PC-9 (cell line): ENCODE measurements around the gene CLSTN1. TPM values are rescaled to one million over a fixed set of nuclear protein-coding genes. Genes with fewer than 3 reads are reported as not detected.

Experiments
- BruUV-seq: library from RNA; stranded (reverse); fragments of 400-500 nt; replicated peaks from 2 replicates; lab custom pipeline; 2021; lab: Mats Ljungman, UMichigan
- CTCF ChIA-PET: fragments of 300-600 bp; sonication (Branson Sonifier 250); formaldehyde crosslinking; loops from one replicate; lab custom pipeline; 2022; ENCODE audit warnings: antibody characterized with exemption; lab: Charles Lee
- POLR2A ChIA-PET: fragments of 300-600 bp; sonication (Branson Sonifier 250); formaldehyde crosslinking; loops from one replicate; lab custom pipeline; 2022; ENCODE audit warnings: antibody characterized with exemption; ENCODE audit not compliant: unreplicated experiment; lab: Charles Lee
- DNase-seq, 2 experiments: peaks; one replicate each; pipeline versions ENCODE4 v3.0.0 to v3.0.0-alpha.2; 2015 to 2022; ENCODE audit warnings: mixed read lengths in 1 of 2
- H2AFZ ChIP-seq: fragments of 200-600 bp; sonication (generic); 2 replicates; pipeline ENCODE4 v1.8.1; 2017; ENCODE audit warnings: antibody characterized with exemption
- H3F3A ChIP-seq: fragments of 200-600 bp; sonication (generic); 2 replicates; pipeline ENCODE4 v1.8.1; 2017; ENCODE audit warnings: antibody characterized with exemption, mild to moderate bottlenecking, low read depth; ENCODE audit not compliant: insufficient read depth
- H3K27ac ChIP-seq: fragments of 200-600 bp; sonication (generic); 2 replicates; pipeline ENCODE4 v1.6.1; 2016; ENCODE audit warnings: mixed run types
- H3K27me3 ChIP-seq: fragments of 200-600 bp; sonication (generic); 2 replicates; pipeline ENCODE4 v1.6.1; 2016; ENCODE audit warnings: low read depth, mixed run types; ENCODE audit not compliant: insufficient read depth
- H3K36me3 ChIP-seq: fragments of 200-600 bp; sonication (generic); 2 replicates; pipeline ENCODE4 v1.6.1; 2016; ENCODE audit warnings: low read depth, mixed run types
- H3K4me1 ChIP-seq: fragments of 200-600 bp; sonication (generic); replicated peaks from 2 replicates; pipeline ENCODE4 v1.6.1; 2016; ENCODE audit warnings: mixed run types; ENCODE audit not compliant: insufficient read depth
- H3K4me2 ChIP-seq: fragments of 200-600 bp; sonication (generic); 2 replicates; pipeline ENCODE4 v1.6.1; 2017; ENCODE audit warnings: mixed run types
- H3K4me3 ChIP-seq: fragments of 200-600 bp; sonication (generic); 2 replicates; pipeline ENCODE4 v1.6.1; 2016; ENCODE audit warnings: mixed run types
- H3K79me2 ChIP-seq: fragments of 200-600 bp; sonication (generic); 2 replicates; pipeline ENCODE4 v1.6.1; 2017; ENCODE audit warnings: low read depth, mixed run types
- H3K9me2 ChIP-seq: fragments of 200-600 bp; sonication (generic); 2 replicates; pipeline ENCODE4 v1.8.1; 2017; ENCODE audit warnings: mild to moderate bottlenecking; ENCODE audit not compliant: insufficient read depth
- H3K9me3 ChIP-seq: fragments of 200-600 bp; sonication (generic); 2 replicates; pipeline ENCODE4 v1.8.1; 2016; ENCODE audit warnings: low read depth; ENCODE audit not compliant: insufficient read depth
- H4K20me1 ChIP-seq: fragments of 200-600 bp; sonication (generic); 2 replicates; pipeline ENCODE4 v1.8.1; 2017; ENCODE audit not compliant: insufficient read depth
- EZH2 ChIP-seq: fragments of 200-600 bp; sonication (generic); IDR thresholded peaks from 2 replicates; pipeline ENCODE4 v1.8.0; 2017; ENCODE audit warnings: antibody characterized with exemption, low read depth
- intact Hi-C: fragments of 100-400 bp; cut with micrococcal nuclease; formaldehyde crosslinking; loops from one replicate; pipeline ENCODE4 v1.10.0; 2022; ENCODE audit not compliant: unreplicated experiment
- total RNA-seq: library from RNA; stranded (reverse); gene quantifications from 2 replicates; pipeline ENCODE4 v1.2.3, GENCODE V29; 2021
- TF ChIP-seq, protein P1 (sequence below): fragments of 200-600 bp; sonication (generic); conservative IDR thresholded peaks from 2 replicates; pipeline ENCODE4 v1.6.1; 2017; ENCODE audit warnings: mixed run types, antibody characterized with exemption, mild to moderate bottlenecking, moderate library complexity

Gene CLSTN1
- total RNA-seq, 1 experiment from 2014 or later = 140 TPM

DNA sequence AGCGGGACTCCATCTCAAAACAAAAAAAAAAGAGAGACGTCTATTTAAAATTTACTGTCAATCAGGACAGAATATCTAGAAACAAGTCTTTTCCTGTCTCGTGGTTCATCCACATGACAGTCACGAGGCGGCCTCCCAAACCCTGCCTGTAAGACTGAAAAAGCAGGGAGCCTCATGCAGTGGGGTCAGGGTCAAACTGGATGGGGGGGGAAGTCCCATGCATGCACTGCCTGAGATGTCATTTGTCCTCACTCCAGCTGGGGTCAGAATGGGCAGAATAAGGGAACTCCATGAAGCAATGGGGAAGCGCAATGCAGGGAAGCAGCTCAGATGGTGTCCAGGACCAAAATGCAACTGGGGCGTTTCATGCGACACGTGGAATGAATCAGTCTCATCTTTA is 86.7 kb downstream of the CLSTN1 start:
- Histone ChIP-seq H3K27ac (no peak overlapping the region), H3K27me3 (no peaks in the 10 kb centered on the region), H4K20me1 (no peaks in the 10 kb centered on the region), H3K4me3 (no peak overlapping the region), H3K9me3 (no peaks in the 10 kb centered on the region), H3K4me1 (no peaks in the 10 kb centered on the region), H2AFZ (no peak overlapping the region), H3F3A (no peaks in the 10 kb centered on the region), H3K9me2 (no peaks in the 10 kb centered on the region), H3K79me2 (no peaks in the 10 kb centered on the region), H3K36me3 (no peaks in the 10 kb centered on the region), H3K4me2 (no peak overlapping the region)
- CTCF ChIA-PET = no interaction called here
- intact Hi-C loops = no loop called here
- POLR2A ChIA-PET = no interaction called here
- no peak for TF ChIP-seq EZH2
- TF ChIP-seq, protein P1, sequence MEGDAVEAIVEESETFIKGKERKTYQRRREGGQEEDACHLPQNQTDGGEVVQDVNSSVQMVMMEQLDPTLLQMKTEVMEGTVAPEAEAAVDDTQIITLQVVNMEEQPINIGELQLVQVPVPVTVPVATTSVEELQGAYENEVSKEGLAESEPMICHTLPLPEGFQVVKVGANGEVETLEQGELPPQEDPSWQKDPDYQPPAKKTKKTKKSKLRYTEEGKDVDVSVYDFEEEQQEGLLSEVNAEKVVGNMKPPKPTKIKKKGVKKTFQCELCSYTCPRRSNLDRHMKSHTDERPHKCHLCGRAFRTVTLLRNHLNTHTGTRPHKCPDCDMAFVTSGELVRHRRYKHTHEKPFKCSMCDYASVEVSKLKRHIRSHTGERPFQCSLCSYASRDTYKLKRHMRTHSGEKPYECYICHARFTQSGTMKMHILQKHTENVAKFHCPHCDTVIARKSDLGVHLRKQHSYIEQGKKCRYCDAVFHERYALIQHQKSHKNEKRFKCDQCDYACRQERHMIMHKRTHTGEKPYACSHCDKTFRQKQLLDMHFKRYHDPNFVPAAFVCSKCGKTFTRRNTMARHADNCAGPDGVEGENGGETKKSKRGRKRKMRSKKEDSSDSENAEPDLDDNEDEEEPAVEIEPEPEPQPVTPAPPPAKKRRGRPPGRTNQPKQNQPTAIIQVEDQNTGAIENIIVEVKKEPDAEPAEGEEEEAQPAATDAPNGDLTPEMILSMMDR = no peak
- BruUV-seq = no TSS peak
- DNase-seq = no peak

GRCh38 chr1:9736241-9736640 is 87.5 kb downstream of the CLSTN1 start:
- Histone ChIP-seq H3K36me3 (no peaks in the 10 kb centered on the region), H4K20me1 (no peaks in the 10 kb centered on the region), H3K79me2 (no peaks in the 10 kb centered on the region), H3K27me3 (no peaks in the 10 kb centered on the region), H3K9me2 (no peaks in the 10 kb centered on the region), H3K9me3 (no peaks in the 10 kb centered on the region), H3K4me3 (no peak overlapping the region), H2AFZ (no peak overlapping the region), H3K4me2 (no peak overlapping the region), H3K4me1 (no peaks in the 10 kb centered on the region), H3K27ac (no peak overlapping the region), H3F3A (no peaks in the 10 kb centered on the region)
- no TSS peak for BruUV-seq
- POLR2A ChIA-PET = no interaction called here
- CTCF ChIA-PET = no interaction called here
- TF ChIP-seq EZH2 = no peak
- TF ChIP-seq, protein P1 = no peak
- DNase-seq = no peak
- intact Hi-C loops = no loop called here

DNA sequence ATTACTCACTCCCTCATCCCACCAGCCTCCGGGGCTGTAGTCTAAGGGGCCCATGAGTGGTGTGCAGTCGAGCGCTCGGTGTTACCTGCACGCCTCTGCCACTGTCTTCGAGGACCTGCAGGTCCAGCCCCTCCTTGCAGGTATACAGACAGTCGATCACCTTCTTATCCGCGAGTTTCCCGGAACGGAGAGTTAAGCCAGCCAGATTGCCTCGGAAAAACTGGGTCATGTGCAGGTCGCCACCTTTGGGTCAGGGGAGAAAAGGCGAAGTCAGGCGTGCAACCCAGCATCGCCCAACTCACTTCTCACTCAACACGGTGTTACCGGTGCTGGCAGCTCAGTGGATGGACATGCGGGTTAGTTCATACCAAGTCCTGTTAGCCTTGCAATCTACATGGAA is 88.0 kb downstream of the CLSTN1 start:
- ChIA-PET CTCF (no interaction called here), POLR2A (no interaction called here)
- Histone ChIP-seq H3F3A (no peaks in the 10 kb centered on the region), H3K27ac (no peak overlapping the region), H4K20me1 (no peaks in the 10 kb centered on the region), H3K4me1 (no peaks in the 10 kb centered on the region), H3K79me2 (no peaks in the 10 kb centered on the region), H3K4me2 (no peak overlapping the region), H3K9me3 (no peaks in the 10 kb centered on the region), H3K9me2 (no peaks in the 10 kb centered on the region), H3K4me3 (no peak overlapping the region), H3K27me3 (no peaks in the 10 kb centered on the region), H3K36me3 (no peaks in the 10 kb centered on the region), H2AFZ (no peak overlapping the region)
- BruUV-seq = no TSS peak
- TF ChIP-seq EZH2 = no peak
- TF ChIP-seq, protein P1 = no peak
- intact Hi-C loops = no loop called here
- DNase-seq = no peak
